Measurements from ENCODE around the gene MTAP. TPM values are rescaled to one million over a fixed set of nuclear protein-coding genes. Genes with fewer than 3 reads are reported as not detected.

MTAP gene
- total RNA-seq, 1 experiment from 2014 or later: 84.3 TPM

GRCh38 chr9:21830589-21830988 lies 28.2 kb downstream of the MTAP start (continued):
- TF ChIP-seq ZNF219 (CRISPR knock-in tag; IDR thresholded peaks at IDR 0.05; ENCODE audit: borderline replicate concordance) (no peak), ELF4 (CRISPR knock-in tag; IDR thresholded peaks at IDR 0.05; ENCODE audit: low read depth) (no peak), GRHL2 (CRISPR knock-in tag; IDR thresholded peaks at IDR 0.05; ENCODE audit: insufficient replicate concordance, severe bottlenecking) (no peak), NFE2L1 (CRISPR knock-in tag; IDR thresholded peaks at IDR 0.05) (no peak), GABPB1 (CRISPR knock-in tag; IDR thresholded peaks at IDR 0.05) (no peak), SP1 (CRISPR knock-in tag; conservative IDR thresholded peaks at IDR 0.05) (no peak), ZBTB43 (CRISPR knock-in tag; IDR thresholded peaks at IDR 0.05) (no peak), ATF2 (CRISPR knock-in tag; IDR thresholded peaks at IDR 0.05; ENCODE audit: borderline replicate concordance, low read depth) (no peak), FOXP1 (CRISPR knock-in tag; IDR thresholded peaks at IDR 0.05; ENCODE audit: borderline replicate concordance) (no peak), ZNF138 (CRISPR knock-in tag; conservative IDR thresholded peaks at IDR 0.05) (no peak)

GRCh38 chr9:21831841-21832509 lies 29.5 kb downstream of the MTAP start:
- Mint-ChIP-seq H3K27me3 (ENCODE audit: low read depth) (no peaks in the 10 kb centered on the region), H3K36me3 (peaks cover 86% of the 10 kb centered on the region), H3K4me3 (no peak overlapping the region), H3K9me3 (no peaks in the 10 kb centered on the region), H3K4me1 (no peaks in the 10 kb centered on the region), H3K27ac (peak overlapping the region; percentile 7; the same call in 1 of the 2 replicates)
- ATAC-seq: no peak
- ChIA-PET CTCF (interaction anchor here (0.8 kb wide), 1 partner anchor 176 kb away, joined by 3 read pairs; no protein-coding TSS in a partner anchor), POLR2A (no interaction called here)
- DNase-seq (ENCODE audit: low spot score): no peak
- no peak for TF ChIP-seq FOXP4 (CRISPR knock-in tag; IDR thresholded peaks at IDR 0.05)
- TF ChIP-seq AR (CRISPR knock-in tag; IDR thresholded peaks at IDR 0.05): no peak
- TF ChIP-seq AFF4 (CRISPR knock-in tag; IDR thresholded peaks at IDR 0.05; ENCODE audit: borderline replicate concordance): no peak
- TF ChIP-seq ZNF671 (CRISPR knock-in tag; IDR thresholded peaks at IDR 0.05): no peak
- TF ChIP-seq ZBTB43 (CRISPR knock-in tag; IDR thresholded peaks at IDR 0.05): no peak
- no peak for TF ChIP-seq OVOL2 (CRISPR knock-in tag; IDR thresholded peaks at IDR 0.05; ENCODE audit: borderline replicate concordance)
- no peak for TF ChIP-seq FOXK1 (CRISPR knock-in tag; IDR thresholded peaks at IDR 0.05)
- TF ChIP-seq ZNF416 (CRISPR knock-in tag; IDR thresholded peaks at IDR 0.05): no peak
- TF ChIP-seq EMX1 (CRISPR knock-in tag; IDR thresholded peaks at IDR 0.05): no peak
- TF ChIP-seq JUN (CRISPR knock-in tag; IDR thresholded peaks at IDR 0.05): no peak
- TF ChIP-seq ATF6 (CRISPR knock-in tag; IDR thresholded peaks at IDR 0.05): no peak
- no peak for TF ChIP-seq JAZF1 (CRISPR knock-in tag; IDR thresholded peaks at IDR 0.05)
- no peak for TF ChIP-seq NR2C2 (CRISPR knock-in tag; IDR thresholded peaks at IDR 0.05)
